Esophagus muscularis mucosa (tissue), 4 donors: ENCODE data around the gene ATP6V1B1. TPM values are rescaled to one million over a fixed set of nuclear protein-coding genes. Genes with fewer than 3 reads are reported as not detected.
"Not testable (repeated sequence)": the region's sequence is repeated elsewhere in the genome, so short reads cannot be mapped to it uniquely, and the experiment has no call there.

ENCODE experiments used
- DNase-seq: peaks from one replicate; pipeline ENCODE4 v3.0.0-alpha.2; 2017; ENCODE audit errors: extremely low spot score
- H3K27ac ChIP-seq, 4 donors: fragments of 200-600 bp; sonication (generic); replicated peaks in 1 of 4; 1 replicate in 3 of 4; 2 replicates in 1 of 4; pipeline ENCODE4 v1.5.1; 2016 to 2019; ENCODE audit warnings: mild to moderate bottlenecking in 1 of 4
- H3K27me3 ChIP-seq, 4 donors: fragments of 200-600 bp; sonication (generic); one replicate each; pipeline versions ENCODE4 v1.5.1 to v1.6.0; 2016 to 2019
- H3K36me3 ChIP-seq, 4 donors: fragments of 200-600 bp; sonication (generic); one replicate each; pipeline ENCODE4 v1.5.1; 2016 to 2019
- H3K4me1 ChIP-seq, 4 donors: fragments of 200-600 bp; sonication (generic); one replicate each; pipeline ENCODE4 v1.5.1; 2016 to 2019
- H3K4me3 ChIP-seq, 4 donors: fragments of 200-600 bp; sonication (generic); 1 replicate in 2 of 4; 2 replicates in 2 of 4; pipeline ENCODE4 v1.5.1; 2016 to 2019; ENCODE audit warnings: mild to moderate bottlenecking in 4 of 4, moderate library complexity in 1 of 4
- H3K9me3 ChIP-seq, 4 donors: fragments of 200-600 bp; sonication (generic); 1 replicate in 3 of 4; 2 replicates in 1 of 4; pipeline ENCODE4 v1.5.1; 2016 to 2019
- CTCF ChIP-seq, 3 experiments: fragments of 200-600 bp in 2 of 3; fragments of 450-650 bp in 1 of 3; sonication (generic) in 2 of 3; IDR thresholded peaks; one replicate each; pipeline ENCODE4 v1.5.1; 2017 to 2019; ENCODE audit warnings: antibody characterized with exemption in 3 of 3, mild to moderate bottlenecking in 2 of 3, moderate library complexity in 1 of 3
- EP300 ChIP-seq: sonication (generic); formaldehyde crosslinking; IDR thresholded peaks from one replicate; pipeline ENCODE4 v1.6.1; 2017; ENCODE audit warnings: antibody characterized with exemption
- POLR2A ChIP-seq: fragments of 450-650 bp; IDR thresholded peaks from one replicate; pipeline ENCODE4 v1.6.1; 2017; ENCODE audit warnings: antibody characterized with exemption, moderate library complexity, mild to moderate bottlenecking, low read depth
- POLR2AphosphoS5 ChIP-seq, 2 donors: sonication (generic); formaldehyde crosslinking; IDR thresholded peaks; one replicate each; pipeline ENCODE4 v1.6.1; 2017; ENCODE audit warnings: antibody characterized with exemption in 2 of 2
- WGBS: methylation state at CpG from one replicate; pipeline ENCODE4 v1.1.5; 2018; 5-methylcytosine and 5-hydroxymethylcytosine counted together
- intact Hi-C: fragments of 100-400 bp; cut with DNase I; formaldehyde crosslinking; loops from one replicate; pipeline ENCODE4 v1.15.1; 2023
- total RNA-seq, 4 donors: library from RNA; depleted of rRNA; stranded (reverse); fragments of >200 nt; gene quantifications; one replicate each; pipeline versions ENCODE4 v1.1.0 to v1.2.1, GENCODE V29; 2016

Gene ATP6V1B1
- total RNA-seq, 4 donors from 2014 or later, result 0.83 to 1.6 TPM; not detected in 2

GRCh38 chr2:70994699-70995425 lies 59.2 kb downstream of the ATP6V1B1 start, which contains the start of gene TEX261:
TSS of gene TEX261 (minus strand) at chr2:70994873. CDS start at chr2:70994757, 116 bp downstream.
- intact Hi-C loops, result no loop called here
- no peak for DNase-seq

GRCh38 chr2:70995426-70995729 lies 59.7 kb downstream of the ATP6V1B1 start:
- peak overlapping the region; percentile 82 to 90 (median 86) for H3K27ac ChIP-seq
- H3K4me1 ChIP-seq, result peaks cover 16 to 44% (median 36%) of the 10 kb centered on the region in 4 donors
- intact Hi-C loops, result no loop called here
- no peak for DNase-seq
- under 1% methylated on average over 11 of the region's 11 CpGs for WGBS
- H3K36me3 ChIP-seq, result peaks cover 0 to 20% (median 17%) of the 10 kb centered on the region in 4 donors
- peak overlapping the region; percentile 90 to 100 (median 97) for H3K4me3 ChIP-seq
- no peaks in the 10 kb centered on the region for H3K9me3 ChIP-seq
- peaks cover 0 to 3% (median 0%) of the 10 kb centered on the region in 4 donors for H3K27me3 ChIP-seq
- no peak for TF ChIP-seq POLR2A
- TF ChIP-seq CTCF (IDR thresholded peaks at IDR 0.05), result peak; percentile 15 to 32 (median 29)

More at GRCh38 chr2:70994699-70995425, 59.2 kb downstream of the ATP6V1B1 start, which contains the start of gene TEX261:
- Histone ChIP-seq H3K9me3 (no peaks in the 10 kb centered on the region), H3K36me3 (peaks cover 0 to 25% (median 22%) of the 10 kb centered on the region in 4 donors), H3K4me1 (peaks cover 16 to 45% (median 36%) of the 10 kb centered on the region in 4 donors), H3K4me3 (peak within 1 kb of the TSS; percentile 90 to 100 (median 97)), H3K27me3 (peaks cover 0 to 3% (median 0%) of the 10 kb centered on the region in 4 donors), H3K27ac (peak within 1 kb of the TSS; percentile 82 to 90 (median 86))
- 0% methylated on average over 13 of the region's 65 CpGs for WGBS
- TF ChIP-seq EP300 (no peak), POLR2A (no peak), CTCF (IDR thresholded peaks at IDR 0.05) (peak; percentile 63 to 80 (median 74)), POLR2AphosphoS5 (IDR thresholded peaks at IDR 0.05) (peak; percentile 55 to 59)

GRCh38 chr2:70998885-70999284 lies 63.2 kb downstream of the ATP6V1B1 start:
- DNase-seq, H3K9me3 ChIP-seq, H3K4me3 ChIP-seq, H3K36me3 ChIP-seq, H3K27ac ChIP-seq, intact Hi-C loops: not testable (repeated sequence)
- Histone ChIP-seq H3K4me1 (peaks cover 7 to 23% (median 20%) of the 10 kb centered on the region in 4 donors), H3K27me3 (peaks cover 0 to 10% (median 2%) of the 10 kb centered on the region in 4 donors)
- WGBS, result 87% methylated on average over 4 of the region's 4 CpGs

GRCh38 chr2:70999362-70999761 lies 63.7 kb downstream of the ATP6V1B1 start:
- no peak for DNase-seq
- no peak overlapping the region for H3K4me3 ChIP-seq
- no peak for TF ChIP-seq CTCF (IDR thresholded peaks at IDR 0.05)
- TF ChIP-seq POLR2AphosphoS5 (IDR thresholded peaks at IDR 0.05), result no peak
- no peak for TF ChIP-seq POLR2A
- TF ChIP-seq EP300, result no peak
- H3K9me3 ChIP-seq, result no peaks in the 10 kb centered on the region
- no peak overlapping the region for H3K27ac ChIP-seq
- peaks cover 0 to 10% (median under 1%) of the 10 kb centered on the region in 4 donors for H3K27me3 ChIP-seq
- no peaks in the 10 kb centered on the region for H3K36me3 ChIP-seq
- H3K4me1 ChIP-seq, result peaks cover 7 to 19% (median 17%) of the 10 kb centered on the region in 4 donors
- 62% methylated on average over 2 of the region's 2 CpGs for WGBS
- intact Hi-C loops, result no loop called here

GRCh38 chr2:70999931-71000330 lies 64.2 kb downstream of the ATP6V1B1 start:
- not testable (repeated sequence) for H3K36me3 ChIP-seq, H3K9me3 ChIP-seq, DNase-seq, H3K27ac ChIP-seq, H3K4me3 ChIP-seq
- Histone ChIP-seq H3K4me1 (peaks cover 7 to 19% (median 17%) of the 10 kb centered on the region in 4 donors), H3K27me3 (peaks cover 0 to 10% (median 0%) of the 10 kb centered on the region in 4 donors)
- intact Hi-C loops, result loop anchor here (2.0 kb wide), 1 partner anchor 35 kb away; no protein-coding TSS in a partner anchor
- WGBS, result 96% methylated on average over 8 of the region's 10 CpGs
